Astrocyte (in vitro differentiated cells and primary cell): ENCODE data around the gene ACTN2.

ENCODE experiments used
- CTCF ChIP-seq: IDR thresholded peaks from 2 replicates; pipeline ENCODE4 v1.5.1; 2011; ENCODE audit warnings: low read depth, mild to moderate bottlenecking, inconsistent platforms, low read length, moderate library complexity; ENCODE audit not compliant: insufficient read depth
- EZH2 ChIP-seq: IDR thresholded peaks from 2 replicates; pipeline ENCODE4 v1.6.1; 2012; ENCODE audit warnings: mild to moderate bottlenecking, low read length, inconsistent platforms; ENCODE audit not compliant: insufficient read depth

GRCh38 chr1:236760986-236761385 lies 74.7 kb downstream of the ACTN2 start:
- TF ChIP-seq CTCF (no peak), EZH2 (no peak)
